Measurements from ENCODE around the gene PCDH9.

GRCh38 chr13:67232384-67232783, 2.2 kb upstream of the PCDH9 start:
- TF ChIP-seq CTCF (conservative IDR thresholded peaks at IDR 0.05; ENCODE audit: low read length) (no peak), EZH2phosphoT487 (IDR thresholded peaks at IDR 0.05; ENCODE audit: borderline replicate concordance) (no peak)

Measured in Loucy (cell line).